Activated CD4-positive, CD25-positive, alpha-beta regulatory T cell treated with anti-CD3 and anti-CD28 coated beads, Interleukin-2, amount 50 U/mL, for 72 hours (primary cell): Measurements from ENCODE around the gene GJD2.

ENCODE experiments used
- DNase-seq: peaks from one replicate; pipeline ENCODE4 v3.0.0; 2021

GJD2 gene

DNA sequence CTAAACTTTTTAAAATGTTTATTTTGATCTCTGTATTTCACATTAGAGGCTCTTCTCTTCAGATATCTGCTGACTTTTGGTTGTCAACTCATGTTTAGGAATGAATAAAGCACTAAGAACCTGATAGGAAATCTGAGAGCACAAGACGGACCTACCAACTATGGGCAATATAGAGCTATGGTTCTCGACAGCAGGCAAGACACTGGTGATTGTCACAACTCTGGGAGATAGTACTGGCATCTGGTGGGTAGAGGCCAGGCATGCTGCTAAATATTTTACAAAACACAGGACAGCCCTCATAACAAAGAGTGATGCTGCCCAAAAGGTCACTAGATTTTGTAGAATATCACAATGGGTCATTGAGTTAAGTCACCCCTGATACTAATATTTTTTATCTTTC, 17.5 kb upstream of the GJD2 start:
- DNase-seq = no peak

DNA sequence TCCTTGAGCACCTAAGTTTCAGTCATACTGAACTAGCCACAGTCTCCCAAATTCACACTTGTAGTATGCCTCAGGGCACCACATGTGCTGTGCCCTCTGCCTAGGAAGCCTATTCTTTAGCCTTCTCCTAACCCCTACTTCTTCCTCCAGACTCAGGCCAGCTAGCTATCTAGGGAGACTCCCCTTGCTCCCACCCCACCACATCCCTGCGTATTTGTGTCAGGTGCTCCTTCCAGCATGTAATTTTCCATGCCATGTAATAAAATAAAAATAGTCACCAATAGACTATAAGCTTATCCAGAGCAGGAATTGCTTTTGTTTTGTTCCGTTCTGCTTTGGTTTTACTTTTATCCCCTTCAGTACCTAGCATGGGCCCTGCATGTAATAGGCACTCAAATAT, 14.9 kb upstream of the GJD2 start:
- no peak for DNase-seq

DNA sequence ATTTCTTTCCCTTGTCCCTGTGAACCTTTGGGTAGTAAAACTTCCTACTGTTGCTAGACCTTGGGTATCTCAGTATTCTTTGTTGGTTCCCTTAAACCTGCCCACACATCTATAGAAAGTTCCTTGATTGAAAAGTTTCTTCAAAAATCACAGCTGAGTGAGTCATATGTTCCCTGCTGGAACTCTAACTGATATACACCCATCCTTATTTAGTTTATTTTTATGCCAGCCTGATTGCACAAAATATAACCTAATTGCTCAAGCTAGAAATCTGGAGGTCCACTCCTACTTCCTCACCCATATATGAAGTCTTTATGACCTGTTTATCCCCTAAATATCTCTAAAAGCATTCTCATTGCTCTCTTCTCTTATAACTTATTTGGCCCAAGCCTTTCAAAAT, 13.7 kb upstream of the GJD2 start:
- DNase-seq = no peak

DNA sequence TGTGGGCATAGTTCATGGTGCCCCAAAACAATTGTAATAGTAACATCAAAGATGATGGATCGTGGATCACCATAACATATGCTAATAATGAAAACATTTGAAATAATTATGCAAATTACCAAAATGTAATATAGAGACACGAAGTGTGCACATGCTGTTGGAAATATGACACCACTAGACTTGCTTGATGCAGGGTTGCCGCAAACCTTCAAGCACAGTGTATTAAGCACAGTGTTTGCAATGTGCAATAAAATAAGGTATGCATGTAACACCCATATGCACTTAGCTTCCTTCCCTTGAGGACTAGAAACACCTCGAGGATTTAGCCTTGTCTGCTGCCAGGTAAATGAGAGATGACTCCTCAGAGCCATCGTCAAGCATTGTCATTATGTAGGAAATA, 10.9 kb upstream of the GJD2 start:
- no peak for DNase-seq

DNA sequence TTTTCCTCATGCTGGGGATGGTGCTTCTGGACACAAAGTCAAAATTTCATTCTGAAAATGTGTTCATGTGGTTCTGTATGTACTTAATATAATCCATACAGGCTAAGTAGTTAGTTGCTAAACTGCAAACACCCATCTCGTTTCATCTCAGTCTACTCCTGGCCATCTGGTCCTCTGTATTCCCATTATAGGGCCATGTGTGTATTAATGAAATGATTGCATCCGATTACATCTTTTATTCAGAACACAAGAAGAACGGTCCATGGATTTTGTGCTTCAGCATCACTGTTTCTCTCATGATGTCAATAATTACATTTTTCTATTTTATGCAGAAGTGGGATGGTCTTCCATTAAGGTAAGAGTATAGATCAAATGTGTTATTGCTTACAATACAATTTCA, 6.1 kb upstream of the GJD2 start:
- no peak for DNase-seq

DNA sequence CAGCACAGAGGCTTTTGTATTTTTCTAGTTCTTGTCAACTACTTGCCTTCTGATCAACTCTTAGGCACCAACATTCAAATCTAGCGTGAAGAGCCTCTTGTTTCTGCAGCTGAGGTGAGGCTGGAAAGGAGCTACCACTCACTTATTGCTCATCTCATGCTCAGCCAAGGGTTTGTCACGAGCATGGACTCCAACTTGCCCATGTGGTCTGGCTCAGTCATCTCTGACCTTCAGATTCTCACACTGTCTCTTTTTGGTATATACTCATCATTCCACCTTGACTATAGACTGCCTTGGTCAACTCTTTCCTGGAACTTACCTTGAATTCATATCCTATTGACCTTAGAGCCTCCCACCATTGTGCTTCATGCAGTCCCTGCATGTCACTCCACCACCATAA, 5.2 kb upstream of the GJD2 start:
- DNase-seq = no peak

DNA sequence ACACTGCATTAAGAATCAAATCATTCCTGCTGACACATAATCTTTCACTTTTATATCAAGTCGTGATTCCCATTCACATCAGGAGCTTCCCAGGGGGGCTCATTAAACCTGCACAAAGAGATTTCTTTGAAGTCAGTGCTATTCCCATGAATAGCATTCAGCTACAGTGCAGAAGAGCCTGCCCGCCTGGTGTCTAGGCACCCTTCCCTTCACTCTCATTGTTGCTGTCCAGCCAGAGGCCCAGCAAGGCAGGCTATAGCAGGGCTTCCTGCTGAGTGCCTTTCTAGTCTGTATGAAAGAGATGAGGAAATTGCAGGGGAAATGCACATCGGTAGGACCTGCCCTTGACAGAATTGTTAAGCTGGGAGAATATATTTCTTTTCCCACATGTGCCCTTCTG, 4.5 kb upstream of the GJD2 start:
- no peak for DNase-seq

DNA sequence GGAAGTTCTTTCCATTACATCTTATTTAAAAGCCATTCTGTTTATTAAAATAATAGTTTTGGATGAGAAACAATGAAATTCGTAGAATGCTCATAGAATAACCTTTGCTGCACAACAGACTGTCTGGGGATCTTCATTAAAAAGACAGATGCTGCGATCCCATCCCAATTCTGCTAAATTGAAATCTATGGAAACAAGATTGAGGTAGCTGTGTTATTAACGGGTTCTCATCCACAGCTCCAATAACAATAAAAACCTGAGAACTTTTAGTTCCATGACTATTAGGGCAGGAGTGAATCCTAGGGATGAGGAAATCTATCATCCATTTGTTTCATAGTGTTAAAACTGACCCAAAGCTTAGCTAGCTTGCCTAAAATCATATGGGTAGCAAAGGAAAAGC, 2.5 kb upstream of the GJD2 start:
- no peak for DNase-seq

DNA sequence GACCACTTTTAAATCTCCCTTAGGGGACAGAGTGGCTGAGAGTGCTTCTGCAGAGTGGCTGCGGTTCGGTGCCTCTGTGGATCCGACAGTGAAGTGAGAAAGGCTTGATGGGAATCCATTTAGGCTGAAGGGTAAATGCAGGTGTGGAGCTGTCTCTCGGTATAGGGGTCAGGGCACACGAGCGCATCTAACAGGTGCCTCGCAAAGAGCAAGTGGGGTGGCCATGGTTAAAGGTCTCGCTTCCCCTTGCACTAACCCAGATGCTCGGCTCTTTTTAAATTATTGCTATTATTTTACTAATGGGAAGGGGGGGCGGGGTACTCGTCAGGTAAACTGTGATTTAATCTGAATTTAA, 598 bp upstream of the GJD2 start:
- no peak for DNase-seq

DNA sequence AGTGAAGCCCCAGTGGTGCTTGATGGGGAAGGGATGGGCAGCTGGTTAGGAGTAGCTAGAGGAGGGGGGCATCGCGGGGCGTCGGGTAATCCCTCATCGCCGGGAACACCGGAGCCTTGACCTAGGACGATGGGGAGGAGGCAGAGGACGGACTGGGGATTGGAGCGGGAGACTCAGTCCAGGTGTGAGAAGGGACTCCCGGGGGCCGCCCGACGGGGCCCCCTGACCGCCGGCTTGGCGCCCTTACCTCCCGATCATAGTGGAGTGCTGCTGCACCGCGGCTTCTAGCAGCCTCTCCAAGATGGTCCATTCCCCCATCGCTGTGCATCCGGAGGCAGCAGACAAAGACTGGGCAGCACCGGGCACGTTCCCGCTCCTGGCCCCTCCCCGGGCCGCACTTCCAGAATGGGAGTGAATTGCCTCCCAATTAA, 612 bp downstream of the GJD2 start:
- DNase-seq = no peak

DNA sequence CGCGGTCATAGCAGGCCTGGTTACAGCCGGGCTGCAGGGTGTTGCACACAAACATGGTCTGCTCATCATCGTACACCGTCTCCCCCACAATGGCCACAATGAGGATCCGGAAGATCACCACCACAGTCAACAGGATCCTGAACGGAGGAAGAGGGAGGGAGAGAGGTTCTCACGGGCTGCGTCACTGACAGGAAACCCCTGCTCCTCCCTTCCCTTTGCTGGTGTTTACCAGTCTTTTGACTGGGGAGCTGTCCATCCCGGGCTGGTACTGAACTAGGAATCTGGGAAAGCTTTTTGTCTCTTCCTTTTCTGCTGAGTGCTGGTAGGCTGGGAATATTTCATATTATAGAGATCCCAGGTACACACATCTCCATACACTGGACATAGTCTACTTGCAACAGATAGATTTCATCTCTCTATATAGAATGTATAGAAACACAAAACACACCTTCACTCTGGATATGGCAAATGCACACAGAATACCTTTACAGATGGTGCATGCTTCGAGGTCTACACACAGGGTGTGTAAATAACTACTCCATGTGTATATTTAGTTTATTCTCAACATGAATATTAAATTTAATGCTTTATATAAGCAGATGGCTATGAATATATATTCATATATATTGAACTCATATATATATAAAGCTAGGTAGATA, 1.4 kb downstream of the GJD2 start:
- DNase-seq = no peak

DNA sequence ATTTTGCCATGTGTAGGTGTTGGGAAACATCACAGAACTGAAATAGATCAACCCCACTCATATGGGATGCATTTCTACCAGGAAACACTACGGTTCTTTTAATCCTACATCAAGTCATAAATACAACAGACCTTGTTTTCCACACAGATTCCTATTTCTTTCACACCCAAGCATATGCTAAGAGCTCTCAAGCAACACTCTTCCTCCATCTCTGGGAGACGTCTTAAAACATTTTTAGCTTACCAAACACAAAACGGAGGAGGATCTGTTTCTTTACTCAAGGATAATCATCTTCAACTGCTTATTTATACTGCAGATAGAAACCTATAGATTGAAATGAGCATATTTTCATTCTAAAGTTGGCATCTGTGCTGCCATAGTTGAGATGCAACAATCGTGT, 5.1 kb downstream of the GJD2 start:
- no peak for DNase-seq

DNA sequence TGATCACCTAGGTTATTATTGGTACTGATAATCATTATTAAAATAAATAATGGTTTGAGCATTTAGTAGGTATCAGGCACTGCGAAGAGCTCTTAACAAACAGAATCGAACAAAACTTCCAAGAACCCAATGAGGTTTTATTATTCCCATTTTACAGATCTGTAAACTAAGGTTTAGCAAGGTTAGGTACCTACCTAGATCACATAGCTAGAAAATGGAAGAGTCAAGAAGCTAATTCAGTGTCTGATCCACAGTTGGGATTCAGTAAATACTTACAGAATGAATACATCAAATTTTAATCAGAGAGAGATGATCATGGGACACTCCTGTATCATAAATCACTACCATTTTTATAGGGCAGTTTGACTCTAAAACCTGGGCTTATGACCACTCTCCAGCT, 15.5 kb downstream of the GJD2 start:
- DNase-seq = no peak

DNA sequence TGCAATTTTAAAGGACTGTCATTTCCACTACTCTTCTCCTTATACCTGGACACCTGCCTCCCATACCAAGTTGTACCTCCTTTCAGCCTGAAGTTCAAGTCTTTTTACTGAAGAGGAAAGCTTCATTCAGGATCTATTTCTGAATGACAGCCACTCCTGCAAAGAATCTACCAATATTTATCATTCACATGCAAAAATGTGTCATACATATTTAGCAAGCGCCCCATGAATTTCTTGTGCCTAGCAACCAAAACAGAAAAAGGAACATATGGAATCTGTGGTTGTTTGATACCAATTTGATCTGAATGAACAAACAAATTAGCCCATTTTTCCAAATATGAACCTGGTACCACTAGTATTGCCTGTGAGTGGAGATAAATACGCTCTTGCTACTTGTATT, 16.8 kb downstream of the GJD2 start:
- DNase-seq = no peak

DNA sequence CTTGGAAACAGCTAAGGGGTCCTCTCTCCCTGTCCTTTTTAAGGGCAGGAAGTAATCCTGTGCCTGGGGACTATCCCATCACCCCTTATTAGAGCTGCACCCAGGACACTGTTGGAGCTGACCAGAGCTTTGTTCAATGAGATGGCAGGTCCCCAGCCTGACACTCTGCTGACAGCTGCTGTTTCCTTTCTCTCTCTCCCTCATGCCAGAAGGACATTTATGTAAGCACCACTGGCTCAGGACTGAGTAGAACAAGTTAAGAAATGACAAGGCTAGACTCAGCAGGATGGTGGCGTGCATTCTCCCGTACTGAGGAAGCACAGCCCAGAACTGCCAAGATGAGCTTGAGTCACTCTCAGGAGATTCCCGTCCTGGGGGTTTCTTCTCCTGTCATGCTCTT, 17.3 kb downstream of the GJD2 start:
- no peak for DNase-seq

DNA sequence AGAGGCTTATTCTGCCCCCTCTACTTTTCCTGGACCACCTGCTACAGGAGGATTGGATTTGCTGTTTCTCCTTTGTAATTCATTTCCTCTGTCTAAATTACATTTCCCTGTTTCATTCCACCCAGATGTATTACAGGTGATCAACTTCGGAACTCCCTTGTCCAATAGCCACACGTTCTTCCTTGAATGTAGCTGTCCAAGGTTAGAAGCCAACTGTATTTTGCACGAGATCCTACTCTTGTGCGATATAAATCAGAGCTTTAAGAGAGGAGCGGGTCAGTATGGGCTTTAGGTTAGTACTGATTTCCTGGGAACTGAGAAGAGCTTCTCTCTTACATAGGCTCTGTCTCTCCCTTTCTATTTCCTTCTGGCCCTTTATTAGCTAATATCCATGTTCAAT, 20.5 kb downstream of the GJD2 start:
- no peak for DNase-seq

DNA sequence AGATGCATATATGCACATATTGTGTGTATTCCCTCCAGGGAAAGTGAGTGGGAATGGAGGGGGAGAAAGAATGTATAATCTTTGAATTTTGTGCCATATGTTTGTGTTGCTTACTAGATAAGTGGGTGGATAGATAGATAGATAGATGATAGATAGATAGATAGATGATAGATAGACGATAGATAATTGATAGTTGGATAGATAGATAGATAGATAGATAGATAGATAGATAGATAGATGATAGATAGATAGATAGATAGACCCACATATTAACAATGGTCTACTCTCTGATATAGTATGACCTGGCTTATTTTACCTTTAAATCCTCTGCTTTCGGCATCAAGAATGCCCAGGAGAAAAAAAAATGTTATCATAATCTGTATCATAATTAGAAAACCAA, 21.2 kb downstream of the GJD2 start:
- DNase-seq = no peak

DNA sequence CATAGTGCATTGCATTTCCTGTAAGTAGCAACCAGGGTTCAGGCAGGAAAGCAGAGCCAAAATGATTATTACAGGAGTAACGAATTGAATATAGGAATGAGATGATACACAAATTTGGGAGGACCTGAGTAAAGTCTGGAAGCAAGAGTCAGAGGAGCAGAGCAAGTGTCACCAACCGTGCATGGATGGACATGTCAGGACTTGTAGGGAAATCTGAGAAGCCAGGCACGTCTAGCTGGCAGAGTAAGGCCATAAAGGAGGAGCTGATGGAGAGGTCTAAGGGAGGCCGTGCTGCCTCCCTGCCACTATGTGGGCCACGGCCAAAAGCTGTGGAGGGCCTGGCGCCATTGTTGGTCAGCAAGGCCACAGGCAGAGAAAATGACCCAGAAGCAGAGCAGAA, 22.4 kb downstream of the GJD2 start:
- DNase-seq = no peak

DNA sequence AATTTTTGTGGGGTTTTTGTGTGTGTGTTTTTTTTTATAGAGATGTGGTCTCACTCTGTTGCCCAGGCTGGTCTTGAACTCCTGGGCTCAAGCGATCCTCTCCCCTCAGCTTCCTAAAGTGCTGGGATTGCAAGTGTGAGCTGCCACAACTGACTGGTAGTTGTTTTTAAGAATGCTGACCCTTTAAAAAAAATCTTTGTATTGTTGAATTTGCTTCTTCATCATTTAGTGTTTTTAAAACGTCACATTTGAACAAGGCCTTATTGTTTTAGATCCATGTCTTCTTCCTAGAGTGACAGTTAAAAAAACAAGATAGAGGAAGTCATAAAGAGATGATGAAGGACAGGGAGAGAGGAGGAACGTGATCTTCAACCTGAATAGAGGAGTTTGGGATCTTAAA, 24.1 kb downstream of the GJD2 start:
- no peak for DNase-seq

DNA sequence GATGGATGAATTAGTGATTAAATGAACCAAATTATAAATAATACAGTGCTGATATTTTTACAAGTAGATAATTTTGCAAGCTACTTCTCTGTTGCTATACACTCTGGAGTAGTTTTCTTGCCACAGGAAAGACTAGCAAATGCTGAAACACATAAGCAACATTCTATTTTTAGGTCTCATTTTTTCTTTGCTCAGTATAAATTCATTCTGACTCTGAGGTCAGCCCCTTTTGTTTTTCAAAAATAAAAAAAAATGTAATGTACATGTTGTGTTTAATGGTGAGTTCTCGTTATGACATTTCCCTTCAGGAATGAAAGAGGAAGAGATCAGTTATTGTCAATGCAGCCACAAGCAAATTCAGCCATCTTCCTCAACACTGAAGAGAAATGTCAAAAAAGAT, 24.9 kb downstream of the GJD2 start:
- DNase-seq = no peak

DNA sequence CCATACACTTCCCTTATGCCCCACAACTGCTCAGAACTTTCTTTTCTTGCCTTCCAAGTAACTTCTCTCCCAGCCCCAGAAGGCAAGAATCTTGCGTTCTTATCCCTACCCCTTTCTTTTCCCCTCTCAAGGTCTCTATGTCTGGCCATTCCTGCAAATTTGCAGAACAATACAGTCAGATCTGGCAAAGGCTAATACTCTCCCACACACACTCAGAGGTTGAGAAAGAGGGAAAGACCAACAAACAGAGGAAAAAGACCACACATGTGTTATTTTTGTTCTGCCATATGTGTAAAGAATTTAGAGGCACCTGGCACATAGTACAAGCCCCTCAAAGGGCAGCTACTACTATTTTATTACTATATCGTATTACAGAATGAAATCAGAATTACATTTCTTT, 25.7 kb downstream of the GJD2 start:
- DNase-seq = no peak

DNA sequence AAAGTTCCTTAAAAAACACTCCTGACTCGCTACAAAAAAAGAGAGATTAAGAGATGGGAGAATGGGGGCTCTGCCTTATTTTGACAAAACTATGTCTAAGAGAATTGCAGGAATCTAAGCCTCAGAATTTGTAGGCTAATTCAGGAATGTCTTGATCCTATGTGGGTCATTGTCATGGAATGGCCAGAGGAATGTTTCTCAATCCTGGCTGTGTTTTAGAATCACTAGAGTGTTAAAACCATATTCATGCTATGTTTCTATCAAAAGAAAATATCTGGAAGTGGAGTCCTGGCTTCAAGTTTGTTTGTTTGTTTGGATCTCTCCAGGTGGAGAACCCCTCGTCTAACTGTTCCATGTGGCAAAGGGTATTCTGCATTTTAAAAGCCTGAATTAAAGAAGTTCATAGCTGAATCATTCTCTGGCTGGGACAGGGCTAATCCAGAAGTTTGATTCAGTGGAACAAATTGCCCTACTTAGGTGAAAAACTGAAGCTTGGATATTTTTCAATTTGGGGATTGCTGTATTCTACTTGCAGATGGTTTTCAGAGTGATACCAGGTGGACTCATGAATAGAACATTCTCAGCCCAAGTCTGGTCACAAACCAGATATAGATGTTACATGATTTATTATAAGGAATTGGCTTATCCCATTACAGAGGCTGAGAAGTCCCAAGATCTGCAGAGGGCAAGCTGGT, 28.2 kb downstream of the GJD2 start:
- no peak for DNase-seq

DNA sequence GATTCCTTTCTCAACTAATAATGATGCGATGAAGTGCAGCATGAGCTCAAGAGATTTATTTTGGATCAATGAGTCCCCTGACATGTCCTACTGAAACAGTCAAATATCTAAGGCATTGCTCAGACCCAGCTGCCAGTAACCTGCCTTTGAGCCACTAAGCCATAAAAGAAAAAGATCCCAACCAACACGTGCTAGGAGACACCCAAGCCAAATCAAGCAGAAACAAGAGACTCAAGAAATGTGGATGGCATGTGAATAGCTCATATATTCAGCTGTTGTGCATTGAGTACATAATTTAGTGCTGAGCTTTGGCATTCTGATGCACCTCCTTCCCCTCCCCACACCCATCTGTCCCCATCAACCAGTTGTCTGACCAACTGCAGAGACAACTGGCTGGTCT, 29.2 kb downstream of the GJD2 start:
- DNase-seq = no peak

DNA sequence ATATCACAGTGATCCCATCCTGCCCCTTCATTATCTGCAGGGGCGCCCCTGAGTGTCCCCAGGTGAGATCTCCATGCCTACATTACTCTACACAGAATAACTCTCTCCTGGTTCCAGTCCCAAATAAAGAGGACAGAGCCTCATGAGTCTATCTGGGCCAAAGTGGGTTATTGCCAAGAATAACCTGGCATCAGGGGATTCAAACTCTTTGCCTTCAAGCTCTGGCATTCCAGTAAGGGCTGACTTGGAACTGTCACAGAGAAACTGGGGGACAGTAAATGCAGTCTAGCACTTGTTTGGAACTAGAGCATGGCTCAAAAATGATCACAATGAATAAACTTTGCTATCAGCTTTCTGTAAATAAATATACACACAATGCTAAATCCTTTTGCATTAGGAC, 30.3 kb downstream of the GJD2 start:
- DNase-seq = no peak

DNA sequence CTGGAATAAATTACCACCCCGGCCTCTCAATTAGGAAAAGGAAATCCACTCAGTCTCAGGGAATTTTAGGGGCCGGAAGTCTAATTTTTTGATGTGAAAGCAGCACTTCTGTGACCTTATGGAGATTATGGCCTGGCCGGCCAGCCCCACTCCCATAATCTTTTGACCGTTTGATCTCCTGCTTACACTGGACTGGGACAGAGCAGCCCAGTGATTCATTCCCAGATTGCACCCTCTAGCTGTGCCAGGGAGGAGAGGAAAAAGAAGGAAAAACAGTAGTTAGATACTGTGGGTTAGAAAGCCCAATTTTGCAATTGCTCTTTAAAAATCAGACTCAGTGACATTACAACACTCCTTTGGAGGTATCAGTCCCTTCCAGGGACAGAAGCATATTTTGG, 32.4 kb downstream of the GJD2 start:
- no peak for DNase-seq
